ENCODE results near the gene KRT8. TPM values are rescaled to one million over a fixed set of nuclear protein-coding genes. Genes with fewer than 3 reads are reported as not detected.

The KRT8 gene
- total and polyA plus RNA-seq, 5 donors from 2014 or later, result 0.13 to 0.73 TPM; not detected in 3

- Histone ChIP-seq H3K4me3 (ENCODE audit: low read depth, low read length) (no peak overlapping the region), H3K27me3 (ENCODE audit: control insufficient read depth, insufficient read depth, low read length) (no peaks in the 10 kb centered on the region), H3K4me1 (ENCODE audit: control insufficient read depth, insufficient read depth, low read length, poor library complexity, severe bottlenecking) (peaks cover 9% of the 10 kb centered on the region), H3K27ac (ENCODE audit: insufficient read depth, low read length, poor library complexity, severe bottlenecking) (no peak overlapping the region), H3K9me3 (ENCODE audit: control insufficient read depth in 2 of 2, low read length in 2 of 2) (no peaks in the 10 kb centered on the region), H3K36me3 (ENCODE audit: control insufficient read depth, insufficient read depth, low read length) (no peaks in the 10 kb centered on the region)
- no peak for DNase-seq
- Mint-ChIP-seq H3K9me3 (peaks cover 0 to 1% (median 0%) of the 10 kb centered on the region in 7 donors), H3K4me3 (peak overlapping the region; percentile 73 to 89 (median 80)), H3K4me1 (peaks cover 5 to 21% (median 13%) of the 10 kb centered on the region in 4 donors), H3K36me3 (no peaks in the 10 kb centered on the region), H3K27me3 (peaks cover 16% of the 10 kb centered on the region), H3K27ac (peak overlapping the region in 2 of 3 donors; percentile 67 to 77)
- ATAC-seq (ENCODE audit: low read depth in 2 of 2), result no peak
Observed at GRCh38 chr12:52872644-52873389, 32.1 kb downstream of the KRT8 start.

- H3K4me3 ChIP-seq (ENCODE audit: low read depth, low read length), result no peak overlapping the region
- H3K4me3 Mint-ChIP-seq, result no peak overlapping the region
- H3K36me3 Mint-ChIP-seq, result no peaks in the 10 kb centered on the region
- ATAC-seq (ENCODE audit: low read depth in 2 of 2) (no peak), DNase-seq (no peak)
- H3K4me1 ChIP-seq (ENCODE audit: control insufficient read depth, insufficient read depth, low read length, poor library complexity, severe bottlenecking), result peaks cover 9% of the 10 kb centered on the region
- no peaks in the 10 kb centered on the region for H3K9me3 ChIP-seq (ENCODE audit: control insufficient read depth in 2 of 2, low read length in 2 of 2)
- H3K4me1 Mint-ChIP-seq, result peaks cover 5 to 29% (median 14%) of the 10 kb centered on the region in 4 donors
- H3K9me3 Mint-ChIP-seq, result no peaks in the 10 kb centered on the region
- no peak overlapping the region for H3K27ac ChIP-seq (ENCODE audit: insufficient read depth, low read length, poor library complexity, severe bottlenecking)
- H3K27me3 ChIP-seq (ENCODE audit: control insufficient read depth, insufficient read depth, low read length), result no peaks in the 10 kb centered on the region
- no peaks in the 10 kb centered on the region for H3K36me3 ChIP-seq (ENCODE audit: control insufficient read depth, insufficient read depth, low read length)
- H3K27me3 Mint-ChIP-seq, result peaks cover 16% of the 10 kb centered on the region
- peak overlapping the region in 1 of 3 donors; percentile 55 for H3K27ac Mint-ChIP-seq
Observed at GRCh38 chr12:52871291-52872039, 33.4 kb downstream of the KRT8 start.

GRCh38 chr12:52870361-52871290 lies 34.2 kb downstream of the KRT8 start:
- Histone ChIP-seq H3K4me1 (ENCODE audit: control insufficient read depth, insufficient read depth, low read length, poor library complexity, severe bottlenecking) (peaks cover 9% of the 10 kb centered on the region), H3K36me3 (ENCODE audit: control insufficient read depth, insufficient read depth, low read length) (no peaks in the 10 kb centered on the region), H3K27ac (ENCODE audit: insufficient read depth, low read length, poor library complexity, severe bottlenecking) (no peak overlapping the region), H3K4me3 (ENCODE audit: low read depth, low read length) (no peak overlapping the region), H3K27me3 (ENCODE audit: control insufficient read depth, insufficient read depth, low read length) (no peaks in the 10 kb centered on the region), H3K9me3 (ENCODE audit: control insufficient read depth in 2 of 2, low read length in 2 of 2) (no peaks in the 10 kb centered on the region)
- H3K27me3 Mint-ChIP-seq, result peaks cover 16% of the 10 kb centered on the region
- H3K27ac Mint-ChIP-seq, result peak overlapping the region in 1 of 3 donors; percentile 65
- H3K4me1 Mint-ChIP-seq, result peaks cover 5 to 29% (median 14%) of the 10 kb centered on the region in 4 donors
- H3K36me3 Mint-ChIP-seq, result no peaks in the 10 kb centered on the region
- H3K4me3 Mint-ChIP-seq, result no peak overlapping the region
- ATAC-seq (ENCODE audit: low read depth in 2 of 2) (peak; percentile 35 to 47), DNase-seq (peak; percentile 31 to 65 (median 52))
- no peaks in the 10 kb centered on the region for H3K9me3 Mint-ChIP-seq

- H3K27ac ChIP-seq (ENCODE audit: insufficient read depth, low read length, poor library complexity, severe bottlenecking), result no peak overlapping the region
- Mint-ChIP-seq H3K36me3 (no peaks in the 10 kb centered on the region), H3K9me3 (no peaks in the 10 kb centered on the region), H3K27me3 (peaks cover 7% of the 10 kb centered on the region), H3K4me3 (no peak overlapping the region), H3K4me1 (peaks cover 0 to 16% (median 4%) of the 10 kb centered on the region in 4 donors), H3K27ac (peak overlapping the region in 2 of 3 donors; percentile 62 to 75)
- H3K4me1 ChIP-seq (ENCODE audit: control insufficient read depth, insufficient read depth, low read length, poor library complexity, severe bottlenecking), result no peaks in the 10 kb centered on the region
- no peaks in the 10 kb centered on the region for H3K9me3 ChIP-seq (ENCODE audit: control insufficient read depth in 2 of 2, low read length in 2 of 2)
- no peak for DNase-seq
- ATAC-seq (ENCODE audit: low read depth in 2 of 2), result no peak
- no peak overlapping the region for H3K4me3 ChIP-seq (ENCODE audit: low read depth, low read length)
- H3K27me3 ChIP-seq (ENCODE audit: control insufficient read depth, insufficient read depth, low read length), result no peaks in the 10 kb centered on the region
- H3K36me3 ChIP-seq (ENCODE audit: control insufficient read depth, insufficient read depth, low read length), result no peaks in the 10 kb centered on the region
Observed at GRCh38 chr12:52867642-52868041, 37.2 kb downstream of the KRT8 start.

GRCh38 chr12:52867152-52867551 lies 37.7 kb downstream of the KRT8 start:
- Histone ChIP-seq H3K27me3 (ENCODE audit: control insufficient read depth, insufficient read depth, low read length) (no peaks in the 10 kb centered on the region), H3K9me3 (ENCODE audit: control insufficient read depth in 2 of 2, low read length in 2 of 2) (no peaks in the 10 kb centered on the region), H3K36me3 (ENCODE audit: control insufficient read depth, insufficient read depth, low read length) (no peaks in the 10 kb centered on the region), H3K4me1 (ENCODE audit: control insufficient read depth, insufficient read depth, low read length, poor library complexity, severe bottlenecking) (no peaks in the 10 kb centered on the region), H3K4me3 (ENCODE audit: low read depth, low read length) (no peak overlapping the region), H3K27ac (ENCODE audit: insufficient read depth, low read length, poor library complexity, severe bottlenecking) (no peak overlapping the region)
- Mint-ChIP-seq H3K27ac (peak overlapping the region in 2 of 3 donors; percentile 62 to 75), H3K27me3 (peaks cover 7% of the 10 kb centered on the region), H3K36me3 (no peaks in the 10 kb centered on the region), H3K4me1 (peaks cover 0 to 16% (median 4%) of the 10 kb centered on the region in 4 donors), H3K9me3 (no peaks in the 10 kb centered on the region), H3K4me3 (no peak overlapping the region)
- ATAC-seq (ENCODE audit: low read depth in 2 of 2), result no peak
- DNase-seq, result no peak

GRCh38 chr12:52865090-52865944 lies 39.6 kb downstream of the KRT8 start:
- Mint-ChIP-seq H3K4me3 (no peak overlapping the region), H3K27me3 (peaks cover 11% of the 10 kb centered on the region), H3K9me3 (peaks cover 0 to 2% (median 0%) of the 10 kb centered on the region in 7 donors), H3K36me3 (no peaks in the 10 kb centered on the region), H3K4me1 (peaks cover 0 to 12% (median 7%) of the 10 kb centered on the region in 4 donors), H3K27ac (no peak overlapping the region)
- Histone ChIP-seq H3K27me3 (ENCODE audit: control insufficient read depth, insufficient read depth, low read length) (no peaks in the 10 kb centered on the region), H3K9me3 (ENCODE audit: control insufficient read depth in 2 of 2, low read length in 2 of 2) (no peaks in the 10 kb centered on the region), H3K36me3 (ENCODE audit: control insufficient read depth, insufficient read depth, low read length) (no peaks in the 10 kb centered on the region), H3K27ac (ENCODE audit: insufficient read depth, low read length, poor library complexity, severe bottlenecking) (no peak overlapping the region), H3K4me3 (ENCODE audit: low read depth, low read length) (no peak overlapping the region), H3K4me1 (ENCODE audit: control insufficient read depth, insufficient read depth, low read length, poor library complexity, severe bottlenecking) (no peaks in the 10 kb centered on the region)
- DNase-seq (peak in 1 of 3 donors; percentile 21), ATAC-seq (ENCODE audit: low read depth in 2 of 2) (no peak)

All from CD4-positive, CD25-positive, alpha-beta regulatory T cell (primary cell).